ENCODE results near the gene MGAT5B. TPM values are rescaled to one million over a fixed set of nuclear protein-coding genes. Genes with fewer than 3 reads are reported as not detected.

MGAT5B gene
- total RNA-seq, 1 donor from 2014 or later: 6.3 TPM

- H3K9me3 ChIP-seq (ENCODE audit: insufficient read depth, low read depth, low read length): no peaks in the 10 kb centered on the region
- no peaks in the 10 kb centered on the region for H4K20me1 ChIP-seq (ENCODE audit: insufficient read depth, low read length)
- H3K27me3 ChIP-seq (ENCODE audit: insufficient read depth, low read length): no peaks in the 10 kb centered on the region
- H3K4me3 Mint-ChIP-seq (ENCODE audit: unreplicated experiment): no peak overlapping the region
- no peak for FAIRE-seq
- no peak overlapping the region for H2AFZ ChIP-seq (ENCODE audit: low read depth, low read length)
- H3K4me2 ChIP-seq (ENCODE audit: low read length): no peak overlapping the region
- H3K4me3 ChIP-seq (ENCODE audit: insufficient read depth, low read depth, low read length): no peak overlapping the region
- H3K4me1 ChIP-seq (ENCODE audit: insufficient read depth, low read length): no peaks in the 10 kb centered on the region
- H3K27me3 Mint-ChIP-seq (ENCODE audit: low read depth, unreplicated experiment): peaks cover 15% of the 10 kb centered on the region
- H3K36me3 Mint-ChIP-seq (ENCODE audit: low read depth, unreplicated experiment): peaks cover 2% of the 10 kb centered on the region
- no peak for DNase-seq (ENCODE audit: low read depth)
- H3K9me3 Mint-ChIP-seq (ENCODE audit: unreplicated experiment): no peaks in the 10 kb centered on the region
- no peak overlapping the region for H3K27ac Mint-ChIP-seq (ENCODE audit: unreplicated experiment)
- H3K4me1 Mint-ChIP-seq (ENCODE audit: low read depth, unreplicated experiment): no peaks in the 10 kb centered on the region
- no peak overlapping the region for H3K27ac ChIP-seq (ENCODE audit: low read depth, low read length)
- no peaks in the 10 kb centered on the region for H3K79me2 ChIP-seq (ENCODE audit: insufficient read depth, low read length)
- H3K36me3 ChIP-seq (ENCODE audit: insufficient read depth, low read length): no peaks in the 10 kb centered on the region
- H3K9ac ChIP-seq (ENCODE audit: low read length): no peak overlapping the region
- TF ChIP-seq EZH2 (IDR thresholded peaks at IDR 0.05; ENCODE audit: insufficient read depth, low read length) (no peak), CTCF (IDR thresholded peaks at IDR 0.05; ENCODE audit: insufficient read depth, low read depth, low read length) (no peak)
Observed at GRCh38 chr17:76948726-76949342, 80.6 kb downstream of the MGAT5B start.

DNA sequence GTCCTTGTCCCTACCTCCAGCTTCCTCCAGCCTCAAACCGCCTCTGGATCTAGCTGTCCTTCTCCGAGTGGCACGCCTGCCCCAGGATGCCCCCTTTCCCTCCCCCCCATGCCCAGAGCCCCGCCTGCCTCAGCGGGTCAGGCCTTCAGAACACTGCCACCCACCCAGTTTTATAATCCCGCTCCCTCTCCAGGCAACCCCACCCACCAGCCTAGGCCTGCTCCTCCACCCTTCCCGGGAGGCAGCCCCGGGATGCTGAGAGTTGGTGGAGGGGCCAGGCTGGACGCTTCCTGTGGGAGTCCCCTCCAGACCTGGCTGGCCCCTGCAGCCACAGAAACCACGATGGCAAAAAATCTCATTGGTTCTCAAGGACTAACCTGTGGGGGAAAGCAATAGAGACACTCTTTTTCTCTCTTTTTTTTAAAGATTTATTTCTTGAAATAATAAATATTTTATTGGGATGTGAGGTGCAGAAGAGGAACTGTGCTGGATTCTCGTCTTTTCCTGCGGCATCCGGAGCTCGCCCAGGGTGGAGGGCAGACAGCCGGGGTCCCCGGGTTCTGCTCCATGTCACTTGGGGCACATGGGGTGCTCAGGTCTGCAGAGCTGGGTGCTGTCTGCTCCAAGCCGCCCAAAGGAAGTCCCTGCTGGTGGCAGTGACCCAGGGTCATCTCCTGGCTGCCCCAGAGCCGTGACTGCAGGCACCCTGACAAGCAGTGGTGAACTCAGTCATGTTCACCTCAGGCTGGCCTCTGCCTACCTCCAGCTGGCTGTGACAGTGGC is 81.9 kb downstream of the MGAT5B start:
- H3K36me3 ChIP-seq (ENCODE audit: insufficient read depth, low read length): no peaks in the 10 kb centered on the region
- TF ChIP-seq EZH2 (IDR thresholded peaks at IDR 0.05; ENCODE audit: insufficient read depth, low read length): no peak
- TF ChIP-seq CTCF (IDR thresholded peaks at IDR 0.05; ENCODE audit: insufficient read depth, low read depth, low read length): no peak
- no peaks in the 10 kb centered on the region for H3K4me1 ChIP-seq (ENCODE audit: insufficient read depth, low read length)
- Mint-ChIP-seq H3K9me3 (ENCODE audit: unreplicated experiment) (peaks cover 7% of the 10 kb centered on the region), H3K4me1 (ENCODE audit: low read depth, unreplicated experiment) (no peaks in the 10 kb centered on the region), H3K27ac (ENCODE audit: unreplicated experiment) (no peak overlapping the region), H3K27me3 (ENCODE audit: low read depth, unreplicated experiment) (peaks cover 15% of the 10 kb centered on the region), H3K4me3 (ENCODE audit: unreplicated experiment) (no peak overlapping the region), H3K36me3 (ENCODE audit: low read depth, unreplicated experiment) (no peaks in the 10 kb centered on the region)
- no peak overlapping the region for H3K27ac ChIP-seq (ENCODE audit: low read depth, low read length)
- no peak for DNase-seq (ENCODE audit: low read depth)
- no peak overlapping the region for H3K4me2 ChIP-seq (ENCODE audit: low read length)
- no peak overlapping the region for H2AFZ ChIP-seq (ENCODE audit: low read depth, low read length)
- FAIRE-seq: no peak
- no peaks in the 10 kb centered on the region for H4K20me1 ChIP-seq (ENCODE audit: insufficient read depth, low read length)
- no peaks in the 10 kb centered on the region for H3K27me3 ChIP-seq (ENCODE audit: insufficient read depth, low read length)
- H3K79me2 ChIP-seq (ENCODE audit: insufficient read depth, low read length): no peaks in the 10 kb centered on the region
- H3K4me3 ChIP-seq (ENCODE audit: insufficient read depth, low read depth, low read length): no peak overlapping the region
- H3K9ac ChIP-seq (ENCODE audit: low read length): no peak overlapping the region
- H3K9me3 ChIP-seq (ENCODE audit: insufficient read depth, low read depth, low read length): no peaks in the 10 kb centered on the region

Data from astrocyte (in vitro differentiated cells and primary cell).